HepG2 (cell line): ENCODE data around the gene RPRML. TPM values are rescaled to one million over a fixed set of nuclear protein-coding genes. Genes with fewer than 3 reads are reported as not detected.
A peak's percentile ranks its signal among the peaks of the same experiment; 100 is the strongest.

Experiments used
- ARHGAP35 ChIP-seq: sonication (generic); formaldehyde crosslinking; IDR thresholded peaks from 2 replicates; pipeline ENCODE4 v1.9.0; 2022; ENCODE audit warnings: mild to moderate bottlenecking, inconsistent platforms, moderate library complexity, missing genetic modification reagents, borderline replicate concordance
- MXD1 ChIP-seq: sonication (generic); formaldehyde crosslinking; IDR thresholded peaks from 2 replicates; pipeline ENCODE4 v1.4.0; 2020; ENCODE audit warnings: mild to moderate bottlenecking, missing genetic modification reagents
- NFAT5 ChIP-seq: sonication (generic); formaldehyde crosslinking; IDR thresholded peaks from 2 replicates; pipeline ENCODE4 v1.4.0; 2020; ENCODE audit warnings: missing genetic modification reagents
- NR2F2 ChIP-seq: IDR thresholded peaks from 2 replicates; pipeline ENCODE4 v1.6.1; 2012; ENCODE audit warnings: low read depth, inconsistent platforms, borderline replicate concordance
- RAD51 ChIP-seq: fragments of 450-650 bp; IDR thresholded peaks from 2 replicates; pipeline ENCODE4 v1.6.1; 2016; ENCODE audit warnings: borderline replicate concordance
- ZBTB14 ChIP-seq: sonication (generic); formaldehyde crosslinking; IDR thresholded peaks from 2 replicates; pipeline ENCODE4 v1.4.0; 2020; ENCODE audit warnings: missing genetic modification reagents
- ZBTB25 ChIP-seq: IDR thresholded peaks from 2 replicates; pipeline ENCODE4 v1.6.1; 2018; ENCODE audit warnings: missing genetic modification reagents
- ZBTB38 ChIP-seq: sonication (generic); formaldehyde crosslinking; IDR thresholded peaks from 2 replicates; pipeline ENCODE4 v1.5.1; 2020; ENCODE audit warnings: mild to moderate bottlenecking, missing genetic modification reagents
- ZFP37 ChIP-seq: sonication (generic); formaldehyde crosslinking; IDR thresholded peaks from 2 replicates; pipeline ENCODE4 v1.4.0; 2020; ENCODE audit warnings: missing genetic modification reagents, borderline replicate concordance
- ZFP90 ChIP-seq: sonication (generic); formaldehyde crosslinking; IDR thresholded peaks from 2 replicates; pipeline ENCODE4 v1.8.0; 2022; ENCODE audit warnings: missing genetic modification reagents, mild to moderate bottlenecking, inconsistent platforms, borderline replicate concordance
- ZFYVE20 ChIP-seq: sonication (generic); formaldehyde crosslinking; IDR thresholded peaks from 2 replicates; pipeline ENCODE4 v1.8.0; 2023; ENCODE audit warnings: low read depth, mild to moderate bottlenecking, moderate library complexity, missing genetic modification reagents, borderline replicate concordance
- ZMYM3 ChIP-seq: sonication (generic); formaldehyde crosslinking; IDR thresholded peaks from 2 replicates; pipeline ENCODE4 v1.5.1; 2020; ENCODE audit warnings: mild to moderate bottlenecking, missing genetic modification reagents
- ZNF180 ChIP-seq: sonication (generic); formaldehyde crosslinking; IDR thresholded peaks from 2 replicates; pipeline ENCODE4 v1.4.0; 2020; ENCODE audit warnings: low read depth, missing genetic modification reagents, borderline replicate concordance
- ZNF253 ChIP-seq: sonication (generic); formaldehyde crosslinking; IDR thresholded peaks from 2 replicates; pipeline ENCODE4 v1.8.0; 2022; ENCODE audit warnings: mild to moderate bottlenecking, missing genetic modification reagents, borderline replicate concordance
- ZNF326 ChIP-seq: sonication (generic); formaldehyde crosslinking; IDR thresholded peaks from 2 replicates; pipeline ENCODE4 v1.4.0; 2020; ENCODE audit warnings: missing genetic modification reagents, borderline replicate concordance
- ZNF530 ChIP-seq: sonication (generic); formaldehyde crosslinking; IDR thresholded peaks from 2 replicates; pipeline ENCODE4 v1.5.0; 2020; ENCODE audit warnings: low read depth, mild to moderate bottlenecking, missing genetic modification reagents
- polyA plus RNA-seq, 8 experiments: library from polyadenylated mRNA; depleted of rRNA in 3 of 8; stranded (reverse) in 7 of 8; unstranded in 1 of 8; fragments of >200 nt; fragmentation: Illumina TruSeq in 4 of 8; extraction: Trizol in 4 of 8; gene quantifications; 2 replicates each; pipeline versions ENCODE4 v1.2.1 to v1.2.3, GENCODE V29; 2011 to 2016; ENCODE audit warnings: low read depth in 4 of 8, missing spikeins in 1 of 8, mixed read lengths in 1 of 8; ENCODE audit not compliant: insufficient read depth in 1 of 8
- total RNA-seq, 5 experiments: library from RNA; depleted of rRNA; stranded (reverse); fragments of >200 nt; fragmentation: Illumina TruSeq; extraction: Trizol; gene quantifications; 2 replicates each; pipeline ENCODE4 v1.2.3, GENCODE V29; 2016; ENCODE audit warnings: low read depth in 1 of 5

Gene RPRML
- total and polyA plus RNA-seq, 2 of the 13 experiments (the other 11 are each of a cell fraction or from before 2014, with no cell fraction given) = not detected

GRCh38 chr17:46943501-46944393 is 35.3 kb downstream of the RPRML start (continued):
- no peak for TF ChIP-seq ZNF253 (CRISPR knock-in tag)
- TF ChIP-seq ARHGAP35 (CRISPR knock-in tag) = no peak
- TF ChIP-seq ZBTB25 = peak; percentile 91
- peak; percentile 90 for TF ChIP-seq MXD1 (CRISPR knock-in tag)
- TF ChIP-seq ZFYVE20 (CRISPR knock-in tag) = 0 out of 2 replicates have a peak, but pooled peaks have one; percentile 19
- TF ChIP-seq ZBTB14 (CRISPR knock-in tag) = no peak
- peak; percentile 82 for TF ChIP-seq ZBTB38
- TF ChIP-seq ZNF530 (CRISPR knock-in tag) = no peak
- peak; percentile 97 for TF ChIP-seq ZFP90 (CRISPR knock-in tag)
- peak; percentile 99 for TF ChIP-seq ZFP37
- peak; percentile 74 for TF ChIP-seq NR2F2
- peak; percentile 81 for TF ChIP-seq NFAT5
- no peak for TF ChIP-seq ZNF180 (CRISPR knock-in tag)
- peak; percentile 85; the same call in 1 of the 2 replicates for TF ChIP-seq ZNF326
- no peak for TF ChIP-seq RAD51
- peak; percentile 95 for TF ChIP-seq ZMYM3 (CRISPR knock-in tag)
